ENCODE measurements around the gene HFM1.

The HFM1 gene

GRCh38 chr1:91234181-91234580 is 170.5 kb downstream of the HFM1 start:
- Histone ChIP-seq H3K9me3 (ENCODE audit: control insufficient read depth, insufficient read depth, low read length) (no peaks in the 10 kb centered on the region), H3K4me3 (ENCODE audit: low read depth, low read length) (no peak overlapping the region), H3K9ac (ENCODE audit: low read depth, low read length) (no peak overlapping the region), H3K4me1 (ENCODE audit: control insufficient read depth, insufficient read depth, low read length) (no peaks in the 10 kb centered on the region), H3K27me3 (ENCODE audit: control insufficient read depth, insufficient read depth, low read length) (no peaks in the 10 kb centered on the region), H3K36me3 (ENCODE audit: control insufficient read depth, insufficient read depth, low read length) (no peaks in the 10 kb centered on the region)

GRCh38 chr1:91226741-91227140 is 177.9 kb downstream of the HFM1 start:
- no peaks in the 10 kb centered on the region for H3K4me1 ChIP-seq (ENCODE audit: control insufficient read depth, insufficient read depth, low read length)
- H3K27me3 ChIP-seq (ENCODE audit: control insufficient read depth, insufficient read depth, low read length), result no peaks in the 10 kb centered on the region
- no peaks in the 10 kb centered on the region for H3K36me3 ChIP-seq (ENCODE audit: control insufficient read depth, insufficient read depth, low read length)
- H3K4me3 ChIP-seq (ENCODE audit: low read depth, low read length), result no peak overlapping the region
- no peak overlapping the region for H3K9ac ChIP-seq (ENCODE audit: low read depth, low read length)
- H3K9me3 ChIP-seq (ENCODE audit: control insufficient read depth, insufficient read depth, low read length), result no peaks in the 10 kb centered on the region

GRCh38 chr1:91224878-91225277 is 179.8 kb downstream of the HFM1 start:
- Histone ChIP-seq H3K4me3 (ENCODE audit: low read depth, low read length) (no peak overlapping the region), H3K27me3 (ENCODE audit: control insufficient read depth, insufficient read depth, low read length) (no peaks in the 10 kb centered on the region), H3K9me3 (ENCODE audit: control insufficient read depth, insufficient read depth, low read length) (no peaks in the 10 kb centered on the region), H3K9ac (ENCODE audit: low read depth, low read length) (no peak overlapping the region), H3K36me3 (ENCODE audit: control insufficient read depth, insufficient read depth, low read length) (no peaks in the 10 kb centered on the region), H3K4me1 (ENCODE audit: control insufficient read depth, insufficient read depth, low read length) (no peaks in the 10 kb centered on the region)

- no peaks in the 10 kb centered on the region for H3K27me3 ChIP-seq (ENCODE audit: control insufficient read depth, insufficient read depth, low read length)
Measured at GRCh38 chr1:91221017-91221416, 183.6 kb downstream of the HFM1 start.

GRCh38 chr1:91217911-91218310 is 186.7 kb downstream of the HFM1 start:
- H3K4me1 ChIP-seq (ENCODE audit: control insufficient read depth, insufficient read depth, low read length), result no peaks in the 10 kb centered on the region
- no peak overlapping the region for H3K9ac ChIP-seq (ENCODE audit: low read depth, low read length)
- no peaks in the 10 kb centered on the region for H3K27me3 ChIP-seq (ENCODE audit: control insufficient read depth, insufficient read depth, low read length)
- H3K9me3 ChIP-seq (ENCODE audit: control insufficient read depth, insufficient read depth, low read length), result no peaks in the 10 kb centered on the region
- H3K4me3 ChIP-seq (ENCODE audit: low read depth, low read length), result no peak overlapping the region
- no peaks in the 10 kb centered on the region for H3K36me3 ChIP-seq (ENCODE audit: control insufficient read depth, insufficient read depth, low read length)

More at GRCh38 chr1:91221017-91221416, 183.6 kb downstream of the HFM1 start:
- Histone ChIP-seq H3K9me3 (ENCODE audit: control insufficient read depth, insufficient read depth, low read length) (no peaks in the 10 kb centered on the region), H3K4me3 (ENCODE audit: low read depth, low read length) (no peak overlapping the region), H3K36me3 (ENCODE audit: control insufficient read depth, insufficient read depth, low read length) (no peaks in the 10 kb centered on the region), H3K9ac (ENCODE audit: low read depth, low read length) (no peak overlapping the region), H3K4me1 (ENCODE audit: control insufficient read depth, insufficient read depth, low read length) (no peaks in the 10 kb centered on the region)
